Bone marrow (tissue), 2 donors: ENCODE data around the gene CTNS.

ENCODE experiments used
- DNase-seq, 2 donors: peaks; one replicate each; lab custom pipeline; 2025; lab: John Stamatoyannopoulos, UW

The CTNS gene

GRCh38 chr17:3622977-3623594 lies 13.5 kb upstream of the CTNS start:
- no peak for DNase-seq

- DNase-seq = no peak
These were observed 9.5 kb upstream of the CTNS start for GRCh38 chr17:3626831-3627768.

- DNase-seq = no peak
These were observed 8.8 kb upstream of the CTNS start for GRCh38 chr17:3627769-3628167.

- DNase-seq = no peak
These were observed 5.8 kb upstream of the CTNS start for GRCh38 chr17:3630781-3631180.

GRCh38 chr17:3632287-3632686 lies 4.3 kb upstream of the CTNS start:
- no peak for DNase-seq

GRCh38 chr17:3635474-3636153 lies 946 bp upstream of the CTNS start:
- no peak for DNase-seq

- no peak for DNase-seq
These were observed 381 bp downstream of the CTNS start for GRCh38 chr17:3636908-3637373.

- peak in 1 of 2 donors; percentile 66 for DNase-seq
These were observed 3.5 kb downstream of the CTNS start for GRCh38 chr17:3639981-3640596.

- DNase-seq = no peak
These were observed 4.5 kb downstream of the CTNS start for GRCh38 chr17:3641014-3641413.

- no peak for DNase-seq
These were observed 5.3 kb downstream of the CTNS start for GRCh38 chr17:3641717-3642486.

- no peak for DNase-seq
These were observed 7.4 kb downstream of the CTNS start for GRCh38 chr17:3643889-3644349.

- DNase-seq = no peak
These were observed 8.8 kb downstream of the CTNS start for GRCh38 chr17:3645310-3645709.

GRCh38 chr17:3647251-3647650 lies 10.7 kb downstream of the CTNS start:
- no peak for DNase-seq

GRCh38 chr17:3647769-3648555 lies 11.4 kb downstream of the CTNS start:
- DNase-seq = no peak

- no peak for DNase-seq
These were observed 19.2 kb downstream of the CTNS start for GRCh38 chr17:3655766-3656165.

GRCh38 chr17:3656353-3656752 lies 19.8 kb downstream of the CTNS start:
- DNase-seq = no peak

GRCh38 chr17:3656755-3657587 lies 20.4 kb downstream of the CTNS start:
- DNase-seq = no peak

- DNase-seq = no peak
These were observed 21.0 kb downstream of the CTNS start for GRCh38 chr17:3657588-3657869.

GRCh38 chr17:3657874-3658783 lies 21.6 kb downstream of the CTNS start:
- no peak for DNase-seq
